ENCODE results near the gene FBXW11.

DNA sequence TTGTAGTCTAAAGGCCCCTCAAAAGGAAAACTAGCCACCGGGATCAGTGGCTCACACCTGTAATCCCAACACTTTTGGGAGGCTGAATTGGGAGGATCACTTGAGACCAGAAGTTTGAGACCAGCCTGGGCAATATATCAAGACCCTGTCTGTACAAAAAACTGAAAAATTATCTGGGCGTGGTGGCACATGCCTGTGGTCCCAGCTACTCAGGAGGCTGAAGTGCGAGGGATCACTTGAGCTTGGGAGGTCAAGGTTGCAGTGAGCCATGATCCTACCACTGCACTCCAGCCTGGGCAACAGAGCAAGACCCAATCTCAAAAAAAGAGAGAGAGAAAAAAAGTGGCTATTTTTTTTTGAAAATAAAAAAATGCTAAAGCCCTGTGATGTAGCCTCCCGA, 55.2 kb downstream of the FBXW11 start:
- no peak for TF ChIP-seq EZH2 (IDR thresholded peaks at IDR 0.05; ENCODE audit: low read depth)
- TF ChIP-seq, protein P1, sequence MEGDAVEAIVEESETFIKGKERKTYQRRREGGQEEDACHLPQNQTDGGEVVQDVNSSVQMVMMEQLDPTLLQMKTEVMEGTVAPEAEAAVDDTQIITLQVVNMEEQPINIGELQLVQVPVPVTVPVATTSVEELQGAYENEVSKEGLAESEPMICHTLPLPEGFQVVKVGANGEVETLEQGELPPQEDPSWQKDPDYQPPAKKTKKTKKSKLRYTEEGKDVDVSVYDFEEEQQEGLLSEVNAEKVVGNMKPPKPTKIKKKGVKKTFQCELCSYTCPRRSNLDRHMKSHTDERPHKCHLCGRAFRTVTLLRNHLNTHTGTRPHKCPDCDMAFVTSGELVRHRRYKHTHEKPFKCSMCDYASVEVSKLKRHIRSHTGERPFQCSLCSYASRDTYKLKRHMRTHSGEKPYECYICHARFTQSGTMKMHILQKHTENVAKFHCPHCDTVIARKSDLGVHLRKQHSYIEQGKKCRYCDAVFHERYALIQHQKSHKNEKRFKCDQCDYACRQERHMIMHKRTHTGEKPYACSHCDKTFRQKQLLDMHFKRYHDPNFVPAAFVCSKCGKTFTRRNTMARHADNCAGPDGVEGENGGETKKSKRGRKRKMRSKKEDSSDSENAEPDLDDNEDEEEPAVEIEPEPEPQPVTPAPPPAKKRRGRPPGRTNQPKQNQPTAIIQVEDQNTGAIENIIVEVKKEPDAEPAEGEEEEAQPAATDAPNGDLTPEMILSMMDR (conservative IDR thresholded peaks at IDR 0.05), result no peak
